ENCODE data around the gene CHDH.

DNA sequence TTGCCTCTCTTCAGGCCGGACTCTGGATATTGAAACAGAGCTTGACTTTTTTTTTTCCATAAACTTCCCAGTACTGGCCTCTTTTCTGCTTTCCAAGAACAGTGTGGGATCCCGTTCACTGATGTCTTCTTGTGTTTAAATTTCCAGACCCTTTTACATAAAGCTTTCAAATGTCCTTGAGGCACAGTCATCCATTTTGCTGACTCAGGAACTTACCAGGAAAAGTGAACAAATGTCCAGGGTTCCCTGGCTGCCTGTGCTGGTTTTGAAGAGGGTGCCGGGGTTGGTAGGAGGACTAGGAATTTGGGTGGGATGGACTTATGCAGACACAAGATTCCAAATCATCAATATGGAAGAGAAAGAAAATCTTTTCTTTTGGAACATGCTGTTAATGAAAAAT lies 68.1 kb downstream of the CHDH start:
- TF ChIP-seq YY1 (IDR thresholded peaks at IDR 0.05; ENCODE audit: low read depth): no peak
- TF ChIP-seq, protein P1, sequence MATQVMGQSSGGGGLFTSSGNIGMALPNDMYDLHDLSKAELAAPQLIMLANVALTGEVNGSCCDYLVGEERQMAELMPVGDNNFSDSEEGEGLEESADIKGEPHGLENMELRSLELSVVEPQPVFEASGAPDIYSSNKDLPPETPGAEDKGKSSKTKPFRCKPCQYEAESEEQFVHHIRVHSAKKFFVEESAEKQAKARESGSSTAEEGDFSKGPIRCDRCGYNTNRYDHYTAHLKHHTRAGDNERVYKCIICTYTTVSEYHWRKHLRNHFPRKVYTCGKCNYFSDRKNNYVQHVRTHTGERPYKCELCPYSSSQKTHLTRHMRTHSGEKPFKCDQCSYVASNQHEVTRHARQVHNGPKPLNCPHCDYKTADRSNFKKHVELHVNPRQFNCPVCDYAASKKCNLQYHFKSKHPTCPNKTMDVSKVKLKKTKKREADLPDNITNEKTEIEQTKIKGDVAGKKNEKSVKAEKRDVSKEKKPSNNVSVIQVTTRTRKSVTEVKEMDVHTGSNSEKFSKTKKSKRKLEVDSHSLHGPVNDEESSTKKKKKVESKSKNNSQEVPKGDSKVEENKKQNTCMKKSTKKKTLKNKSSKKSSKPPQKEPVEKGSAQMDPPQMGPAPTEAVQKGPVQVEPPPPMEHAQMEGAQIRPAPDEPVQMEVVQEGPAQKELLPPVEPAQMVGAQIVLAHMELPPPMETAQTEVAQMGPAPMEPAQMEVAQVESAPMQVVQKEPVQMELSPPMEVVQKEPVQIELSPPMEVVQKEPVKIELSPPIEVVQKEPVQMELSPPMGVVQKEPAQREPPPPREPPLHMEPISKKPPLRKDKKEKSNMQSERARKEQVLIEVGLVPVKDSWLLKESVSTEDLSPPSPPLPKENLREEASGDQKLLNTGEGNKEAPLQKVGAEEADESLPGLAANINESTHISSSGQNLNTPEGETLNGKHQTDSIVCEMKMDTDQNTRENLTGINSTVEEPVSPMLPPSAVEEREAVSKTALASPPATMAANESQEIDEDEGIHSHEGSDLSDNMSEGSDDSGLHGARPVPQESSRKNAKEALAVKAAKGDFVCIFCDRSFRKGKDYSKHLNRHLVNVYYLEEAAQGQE (IDR thresholded peaks at IDR 0.05; ENCODE audit: low read depth): no peak
- TF ChIP-seq EP300 (IDR thresholded peaks at IDR 0.05; ENCODE audit: borderline replicate concordance): no peak
